Muscle of back (tissue), 11 donors: ENCODE measurements around the gene PROZ. TPM values are rescaled to one million over a fixed set of nuclear protein-coding genes. Genes with fewer than 3 reads are reported as not detected.

Experiments used
- DNase-seq, 3 donors: peaks; one replicate each; pipeline versions ENCODE4 v3.0.0 to v3.0.0-alpha.2; 2013
- polyA plus RNA-seq, 10 donors: library from polyadenylated mRNA; unstranded; fragments of 120-200 nt; gene quantifications; one replicate each; pipeline ENCODE4 v1.2.1, GENCODE V29; 2013; ENCODE audit not compliant: insufficient read length in 10 of 10

Gene PROZ
- polyA plus RNA-seq, 10 donors: 0.14 to 0.19 TPM; not detected in 8

GRCh38 chr13:113176822-113177221 lies 18.4 kb downstream of the PROZ start:
- no peak for DNase-seq

GRCh38 chr13:113178070-113178895 lies 19.8 kb downstream of the PROZ start:
- DNase-seq: peak in 1 of 3 donors; percentile 80

- no peak for DNase-seq
Observed at GRCh38 chr13:113178896-113179167, 20.4 kb downstream of the PROZ start.

- DNase-seq: no peak
Observed at GRCh38 chr13:113179374-113180230, 21.2 kb downstream of the PROZ start.

GRCh38 chr13:113182046-113182445 lies 23.6 kb downstream of the PROZ start:
- no peak for DNase-seq

GRCh38 chr13:113183450-113184129 lies 25.1 kb downstream of the PROZ start:
- no peak for DNase-seq

- DNase-seq: no peak
Observed at GRCh38 chr13:113184568-113185440, 26.4 kb downstream of the PROZ start.

GRCh38 chr13:113186061-113186900 lies 27.8 kb downstream of the PROZ start:
- DNase-seq: no peak

GRCh38 chr13:113187263-113187669 lies 28.8 kb downstream of the PROZ start:
- DNase-seq: peak in 1 of 3 donors; percentile 96

- DNase-seq: no peak
Observed at GRCh38 chr13:113187883-113188665, 29.6 kb downstream of the PROZ start.

GRCh38 chr13:113190181-113190580 lies 31.7 kb downstream of the PROZ start:
- no peak for DNase-seq

GRCh38 chr13:113192279-113192678 lies 33.8 kb downstream of the PROZ start:
- no peak for DNase-seq

- DNase-seq: no peak
Observed at GRCh38 chr13:113192902-113193301, 34.5 kb downstream of the PROZ start.

- no peak for DNase-seq
Observed at GRCh38 chr13:113195360-113195759, 36.9 kb downstream of the PROZ start.

GRCh38 chr13:113196970-113197737 lies 38.7 kb downstream of the PROZ start:
- peak in 1 of 3 donors; percentile 16 for DNase-seq

GRCh38 chr13:113201815-113202214 lies 43.4 kb downstream of the PROZ start:
- no peak for DNase-seq

- DNase-seq: no peak
Observed at GRCh38 chr13:113202912-113203311, 44.5 kb downstream of the PROZ start.

GRCh38 chr13:113203507-113204377 lies 45.3 kb downstream of the PROZ start:
- no peak for DNase-seq
